H1 (cell line): ENCODE measurements around the gene CCDC91.

Experiments used
- KDM1A ChIP-seq: fragments of 200-600, 300-600 bp; sonication (generic); IDR thresholded peaks from 2 replicates; pipeline ENCODE4 v1.7.1; 2016; ENCODE audit warnings: mild to moderate bottlenecking, low read length, borderline replicate concordance
- POLR2A ChIP-seq, 2 experiments: IDR thresholded peaks; 1 replicate in 1 of 2; 2 replicates in 1 of 2; pipeline ENCODE4 v1.6.1; 2011; ENCODE audit warnings: low read depth in 2 of 2, low read length in 2 of 2, mild to moderate bottlenecking in 2 of 2; ENCODE audit errors: control extremely low read depth in 1 of 2
- POLR2AphosphoS5 ChIP-seq: IDR thresholded peaks from 2 replicates; pipeline ENCODE4 v1.6.1; 2011; ENCODE audit warnings: low read depth, low read length
- ZNF274 ChIP-seq: IDR thresholded peaks from 2 replicates; pipeline ENCODE4 v1.7.0; 2012; ENCODE audit warnings: low read length, borderline replicate concordance; ENCODE audit errors: extremely low read depth
- TF ChIP-seq, protein P1 (sequence below): IDR thresholded peaks from 2 replicates; pipeline ENCODE4 v1.6.1; 2011; ENCODE audit warnings: low read length, improper control_type of control experiment
- TF ChIP-seq, protein P2 (sequence below), 3 experiments: IDR thresholded peaks; 1 replicate in 2 of 3; 2 replicates in 1 of 3; pipeline versions ENCODE4 v1.5.1 to v1.6.1; 2011; ENCODE audit warnings: low read length in 3 of 3, mild to moderate bottlenecking in 3 of 3, inconsistent platforms in 2 of 3, low read depth in 1 of 3, moderate library complexity in 1 of 3; ENCODE audit not compliant: insufficient read depth in 1 of 3; ENCODE audit errors: control extremely low read depth in 1 of 3

DNA sequence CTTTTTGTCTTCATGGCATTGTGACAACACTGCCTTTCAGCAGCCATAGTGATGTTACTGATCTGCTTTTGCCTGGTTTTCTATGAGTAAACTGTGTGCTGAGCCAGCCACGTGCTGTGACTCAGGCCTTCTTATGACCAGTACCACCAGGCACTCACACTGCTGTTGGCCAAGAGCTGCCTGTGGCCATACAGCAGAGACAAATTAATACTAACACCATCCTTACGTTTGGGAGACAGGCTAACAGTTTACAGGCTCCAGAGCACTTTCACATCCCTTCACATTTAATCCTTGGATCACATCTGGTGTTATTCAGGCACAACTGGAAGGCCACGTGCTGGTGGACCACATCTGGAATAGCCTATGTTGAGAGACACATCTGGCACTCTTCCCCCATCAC, 377.9 kb downstream of the CCDC91 start:
- TF ChIP-seq ZNF274 (no peak), KDM1A (no peak), POLR2A (IDR thresholded peaks at IDR 0.05; ENCODE audit: control extremely low read depth in 1 of 2, low read depth in 2 of 2, low read length in 2 of 2) (no peak), POLR2AphosphoS5 (no peak)
- TF ChIP-seq, protein P1, sequence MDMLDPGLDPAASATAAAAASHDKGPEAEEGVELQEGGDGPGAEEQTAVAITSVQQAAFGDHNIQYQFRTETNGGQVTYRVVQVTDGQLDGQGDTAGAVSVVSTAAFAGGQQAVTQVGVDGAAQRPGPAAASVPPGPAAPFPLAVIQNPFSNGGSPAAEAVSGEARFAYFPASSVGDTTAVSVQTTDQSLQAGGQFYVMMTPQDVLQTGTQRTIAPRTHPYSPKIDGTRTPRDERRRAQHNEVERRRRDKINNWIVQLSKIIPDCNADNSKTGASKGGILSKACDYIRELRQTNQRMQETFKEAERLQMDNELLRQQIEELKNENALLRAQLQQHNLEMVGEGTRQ: no peak
- TF ChIP-seq, protein P2, sequence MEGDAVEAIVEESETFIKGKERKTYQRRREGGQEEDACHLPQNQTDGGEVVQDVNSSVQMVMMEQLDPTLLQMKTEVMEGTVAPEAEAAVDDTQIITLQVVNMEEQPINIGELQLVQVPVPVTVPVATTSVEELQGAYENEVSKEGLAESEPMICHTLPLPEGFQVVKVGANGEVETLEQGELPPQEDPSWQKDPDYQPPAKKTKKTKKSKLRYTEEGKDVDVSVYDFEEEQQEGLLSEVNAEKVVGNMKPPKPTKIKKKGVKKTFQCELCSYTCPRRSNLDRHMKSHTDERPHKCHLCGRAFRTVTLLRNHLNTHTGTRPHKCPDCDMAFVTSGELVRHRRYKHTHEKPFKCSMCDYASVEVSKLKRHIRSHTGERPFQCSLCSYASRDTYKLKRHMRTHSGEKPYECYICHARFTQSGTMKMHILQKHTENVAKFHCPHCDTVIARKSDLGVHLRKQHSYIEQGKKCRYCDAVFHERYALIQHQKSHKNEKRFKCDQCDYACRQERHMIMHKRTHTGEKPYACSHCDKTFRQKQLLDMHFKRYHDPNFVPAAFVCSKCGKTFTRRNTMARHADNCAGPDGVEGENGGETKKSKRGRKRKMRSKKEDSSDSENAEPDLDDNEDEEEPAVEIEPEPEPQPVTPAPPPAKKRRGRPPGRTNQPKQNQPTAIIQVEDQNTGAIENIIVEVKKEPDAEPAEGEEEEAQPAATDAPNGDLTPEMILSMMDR (IDR thresholded peaks at IDR 0.05; ENCODE audit: control extremely low read depth in 1 of 3, insufficient read depth in 1 of 3, low read depth in 1 of 3, low read length in 3 of 3): no peak
